BJ (cell line): ENCODE measurements around the gene SNCB. TPM values are rescaled to one million over a fixed set of nuclear protein-coding genes. Genes with fewer than 3 reads are reported as not detected.

Source experiments
- CTCF ChIA-PET: fragments of 350-600 bp; formaldehyde crosslinking; extraction: SDS; loops from one replicate; lab custom pipeline; 2021; ENCODE audit warnings: antibody characterized with exemption, inconsistent platforms; lab: Yijun Ruan, JAX
- POLR2A ChIA-PET: fragments of 300-600 bp; sonication (Branson Sonifier 250); formaldehyde crosslinking; extraction: SDS; loops from one replicate; lab custom pipeline; 2021; ENCODE audit warnings: antibody characterized with exemption; lab: Charles Lee
- DNase-seq: peaks from one replicate; pipeline ENCODE4 v3.0.0-alpha.2; 2011; ENCODE audit warnings: low read depth
- H3K27me3 ChIP-seq: 2 replicates; pipeline ENCODE4 v1.6.0; 2011; ENCODE audit warnings: low read length; ENCODE audit not compliant: control insufficient read depth, insufficient read depth
- H3K36me3 ChIP-seq: 2 replicates; pipeline ENCODE4 v1.5.1; 2011; ENCODE audit warnings: low read length; ENCODE audit not compliant: control insufficient read depth, insufficient read depth
- H3K4me3 ChIP-seq: 2 replicates; pipeline ENCODE4 v1.5.1; 2011; ENCODE audit warnings: low read depth, mild to moderate bottlenecking, control low read depth, low read length
- polyA plus RNA-seq: library from polyadenylated mRNA; depleted of rRNA; stranded (reverse); fragments of >200 nt; gene quantifications from 2 replicates; pipeline ENCODE4 v1.2.3, GENCODE V29; 2011
- TF ChIP-seq, protein P1 (sequence below): IDR thresholded peaks from 2 replicates; pipeline ENCODE4 v1.5.1; 2011; ENCODE audit warnings: low read depth, mild to moderate bottlenecking, control low read depth, inconsistent platforms, low read length, moderate library complexity; ENCODE audit not compliant: insufficient read depth

SNCB gene
- polyA plus RNA-seq, 1 experiment = not detected

DNA sequence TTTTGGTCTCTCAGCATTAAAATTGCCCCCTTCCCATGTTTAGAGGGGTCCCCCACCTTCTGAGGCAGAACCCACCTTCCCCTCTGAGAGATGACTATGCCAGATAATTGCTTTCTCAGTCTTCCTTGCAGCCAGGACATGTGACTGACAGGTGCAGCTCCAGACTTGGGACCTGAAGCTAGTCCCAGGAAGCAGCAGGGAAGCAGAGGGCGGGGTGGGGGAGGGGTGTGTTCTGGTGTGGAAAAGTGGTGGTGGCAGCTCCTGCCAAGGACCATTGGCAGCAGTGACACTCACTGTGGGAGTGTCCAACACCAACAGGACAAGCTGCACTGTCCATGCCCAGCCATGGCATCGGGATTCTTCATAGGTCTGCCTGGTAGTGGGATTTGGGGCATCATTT is 2.4 kb upstream of the SNCB start:
- POLR2A ChIA-PET = no interaction called here
- H3K36me3 ChIP-seq = no peaks in the 10 kb centered on the region
- TF ChIP-seq, protein P1, sequence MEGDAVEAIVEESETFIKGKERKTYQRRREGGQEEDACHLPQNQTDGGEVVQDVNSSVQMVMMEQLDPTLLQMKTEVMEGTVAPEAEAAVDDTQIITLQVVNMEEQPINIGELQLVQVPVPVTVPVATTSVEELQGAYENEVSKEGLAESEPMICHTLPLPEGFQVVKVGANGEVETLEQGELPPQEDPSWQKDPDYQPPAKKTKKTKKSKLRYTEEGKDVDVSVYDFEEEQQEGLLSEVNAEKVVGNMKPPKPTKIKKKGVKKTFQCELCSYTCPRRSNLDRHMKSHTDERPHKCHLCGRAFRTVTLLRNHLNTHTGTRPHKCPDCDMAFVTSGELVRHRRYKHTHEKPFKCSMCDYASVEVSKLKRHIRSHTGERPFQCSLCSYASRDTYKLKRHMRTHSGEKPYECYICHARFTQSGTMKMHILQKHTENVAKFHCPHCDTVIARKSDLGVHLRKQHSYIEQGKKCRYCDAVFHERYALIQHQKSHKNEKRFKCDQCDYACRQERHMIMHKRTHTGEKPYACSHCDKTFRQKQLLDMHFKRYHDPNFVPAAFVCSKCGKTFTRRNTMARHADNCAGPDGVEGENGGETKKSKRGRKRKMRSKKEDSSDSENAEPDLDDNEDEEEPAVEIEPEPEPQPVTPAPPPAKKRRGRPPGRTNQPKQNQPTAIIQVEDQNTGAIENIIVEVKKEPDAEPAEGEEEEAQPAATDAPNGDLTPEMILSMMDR = no peak
- CTCF ChIA-PET = no interaction called here
- DNase-seq = no peak
- H3K4me3 ChIP-seq = no peak overlapping the region
- H3K27me3 ChIP-seq = peaks cover 52% of the 10 kb centered on the region

DNA sequence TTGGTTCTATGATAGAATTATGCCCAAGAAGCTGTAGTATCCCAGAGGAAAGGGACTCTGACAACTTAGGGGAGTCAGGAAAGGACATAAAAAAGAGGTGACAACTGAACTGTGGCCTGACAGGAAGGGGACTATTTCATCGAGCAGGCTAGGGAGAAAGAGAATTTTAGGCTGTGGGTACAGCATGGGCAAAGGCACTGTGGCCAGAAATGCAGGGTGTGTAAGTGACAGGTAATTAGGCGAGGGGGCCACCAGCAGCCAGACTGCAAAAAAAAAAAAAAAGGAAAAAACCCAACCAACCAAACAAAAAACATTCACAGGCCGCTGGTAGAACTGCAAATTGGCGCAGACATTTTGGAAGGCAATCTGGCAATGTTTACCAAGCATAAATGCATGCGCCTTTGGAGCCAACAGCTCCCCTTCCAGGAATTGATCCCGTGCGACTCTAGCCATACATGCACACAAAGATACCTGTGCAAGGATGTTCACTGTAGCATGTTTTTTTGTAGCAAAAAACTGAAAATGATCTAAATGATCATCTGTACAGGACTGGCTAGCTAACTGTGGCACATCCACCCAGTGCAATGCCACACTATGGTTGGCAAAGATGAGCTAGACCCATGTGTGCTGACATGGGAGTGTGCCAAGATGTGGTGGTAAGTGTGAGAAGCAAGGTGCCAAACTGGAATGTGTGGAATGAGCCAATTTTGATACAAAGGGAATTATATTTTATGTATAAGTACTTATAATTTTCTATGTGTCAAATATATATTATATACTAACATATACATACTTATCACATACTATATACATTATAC is 1.3 kb upstream of the SNCB start:
- ChIA-PET POLR2A (no interaction called here), CTCF (interaction anchor here (1.0 to 1.8 kb wide), 4 partner anchors 10 to 61 kb away, joined by 3 to 6 read pairs (median 4); no protein-coding TSS in a partner anchor)
- H3K27me3 ChIP-seq = peaks cover 52% of the 10 kb centered on the region
- TF ChIP-seq, protein P1 = no peak
- H3K4me3 ChIP-seq = no peak overlapping the region
- no peaks in the 10 kb centered on the region for H3K36me3 ChIP-seq
- DNase-seq = no peak

DNA sequence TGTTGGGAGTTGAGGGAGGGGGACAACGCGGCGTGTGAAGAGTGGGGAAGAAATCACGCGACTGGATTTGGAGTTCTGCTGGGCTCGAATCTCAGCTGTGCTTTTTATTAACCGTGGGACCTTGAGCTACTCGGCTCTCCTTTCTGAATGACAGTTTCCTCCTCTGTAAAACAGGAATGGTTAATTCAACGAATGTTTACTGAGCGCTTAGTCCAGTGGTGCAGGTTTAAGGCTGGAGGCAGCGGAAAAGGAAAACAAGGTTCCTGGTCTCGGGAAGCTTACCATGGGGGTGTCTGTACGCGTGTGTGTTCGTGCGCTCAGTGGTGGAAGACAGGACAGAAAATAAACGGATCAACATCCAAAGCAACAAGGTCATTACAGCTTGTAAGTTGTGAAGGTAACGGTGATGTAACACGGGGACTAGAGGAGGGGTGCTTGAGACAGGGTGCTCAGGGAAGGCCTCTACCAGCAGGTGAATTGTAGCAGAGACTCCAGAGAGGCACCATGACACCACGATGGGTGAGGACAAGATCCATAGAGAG is 418 bp upstream of the SNCB start:
- Histone ChIP-seq H3K4me3 (peak overlapping the region; percentile 26), H3K27me3 (peaks cover 54% of the 10 kb centered on the region), H3K36me3 (no peaks in the 10 kb centered on the region)
- no peak for DNase-seq
- TF ChIP-seq, protein P1 = no peak
- POLR2A ChIA-PET = no interaction called here
- CTCF ChIA-PET = interaction anchor here (1.0 to 1.8 kb wide), 5 partner anchors 9 to 60 kb away, joined by 3 to 6 read pairs (median 4); partner anchors contain the start of gene TSPAN17

DNA sequence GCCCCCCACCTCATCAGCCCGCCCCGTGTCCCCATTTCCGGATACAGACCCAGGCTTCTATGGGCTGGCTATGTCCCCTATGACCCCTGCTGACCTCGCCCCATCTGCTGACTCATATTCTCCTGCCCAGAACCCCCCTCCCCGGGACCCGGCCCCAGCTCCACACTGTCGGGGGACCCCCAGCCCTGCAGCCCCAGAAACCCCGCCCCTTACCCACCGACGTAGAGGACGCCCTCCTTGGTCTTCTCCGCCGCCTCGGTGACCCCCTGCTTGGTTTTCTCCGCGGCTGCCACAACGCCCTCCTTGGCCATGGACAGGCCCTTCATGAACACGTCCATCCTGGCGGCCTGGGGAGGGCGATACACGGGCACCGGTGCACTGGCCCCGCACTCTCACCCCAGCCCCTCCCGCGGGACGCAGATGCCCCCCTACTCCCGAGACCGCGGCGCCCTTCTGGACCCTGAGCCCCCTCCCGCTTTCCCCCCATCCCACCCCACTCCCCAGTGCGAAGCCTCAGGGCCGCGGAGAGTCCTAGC is 949 bp downstream of the SNCB start:
- H3K4me3 ChIP-seq = no peak overlapping the region
- peaks cover 51% of the 10 kb centered on the region for H3K27me3 ChIP-seq
- DNase-seq = no peak
- H3K36me3 ChIP-seq = no peaks in the 10 kb centered on the region
- ChIA-PET POLR2A (no interaction called here), CTCF (interaction anchor here (1.2 kb wide), 1 partner anchor 9 kb away, joined by 3 read pairs; no protein-coding TSS in a partner anchor)
- TF ChIP-seq, protein P1 = no peak

DNA sequence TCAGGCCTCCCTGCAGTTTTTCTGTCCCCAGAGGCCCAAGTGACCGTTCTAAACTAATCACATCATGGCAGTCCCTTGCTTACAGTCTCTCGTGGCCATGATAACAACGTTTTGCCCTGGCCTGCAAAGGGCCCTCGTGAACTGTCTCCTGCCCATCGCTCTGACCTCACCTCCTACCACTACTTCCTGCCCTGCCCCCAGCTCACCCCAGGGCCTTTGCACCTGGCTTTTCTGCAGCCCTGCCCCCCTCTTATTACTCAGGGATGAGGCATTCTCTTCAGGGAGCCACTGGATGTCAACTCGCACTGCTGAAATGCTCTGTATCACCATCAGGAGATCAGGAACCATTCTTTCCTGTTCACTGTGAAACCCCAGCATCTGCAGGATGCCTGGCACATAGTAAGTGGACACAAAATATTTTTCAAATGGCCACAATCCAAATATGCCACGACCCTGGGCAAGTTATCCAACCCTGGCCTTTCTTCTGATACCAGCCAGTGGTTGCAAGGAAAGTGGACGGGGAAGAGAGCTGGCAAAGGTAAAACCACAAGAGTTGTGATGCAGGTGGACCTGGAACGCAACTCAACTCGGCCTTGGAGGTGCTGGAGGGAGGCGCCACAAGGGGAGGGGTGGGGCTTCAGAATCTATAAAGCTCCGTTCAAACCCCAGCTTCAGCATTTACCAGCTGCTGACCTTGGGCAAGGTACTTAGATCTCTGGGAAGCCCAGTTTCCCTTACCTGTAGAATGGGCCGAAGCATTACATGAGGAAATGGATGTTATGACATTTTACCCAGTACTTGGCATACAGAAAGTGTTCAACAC is 1.7 kb downstream of the SNCB start:
- ChIA-PET POLR2A (no interaction called here), CTCF (interaction anchor here (1.2 kb wide), 1 partner anchor 8 kb away, joined by 3 read pairs; no protein-coding TSS in a partner anchor)
- TF ChIP-seq, protein P1 = no peak
- Histone ChIP-seq H3K4me3 (no peak overlapping the region), H3K36me3 (no peaks in the 10 kb centered on the region), H3K27me3 (peaks cover 48% of the 10 kb centered on the region)
- no peak for DNase-seq
